ENCODE data around the gene MPO.

Gene MPO

DNA sequence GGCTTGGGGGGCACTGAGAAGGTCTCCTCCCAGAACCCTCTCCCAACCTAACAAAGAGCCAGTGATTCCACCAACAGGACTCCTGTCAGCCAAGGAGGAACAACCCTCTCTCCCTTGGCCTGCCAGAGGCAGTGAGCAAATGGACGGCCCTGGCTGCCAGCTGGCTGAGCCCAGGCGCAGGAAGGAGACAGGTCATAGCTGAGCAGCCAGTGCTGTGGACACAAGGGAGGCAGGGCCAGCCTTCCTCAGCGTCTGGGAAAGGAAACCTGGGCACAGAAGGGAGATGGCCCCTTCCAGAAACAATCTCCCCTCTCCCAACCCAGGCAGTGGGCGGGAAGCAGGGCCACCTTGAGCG is 2.1 kb downstream of the MPO start:
- no peak for DNase-seq

DNA sequence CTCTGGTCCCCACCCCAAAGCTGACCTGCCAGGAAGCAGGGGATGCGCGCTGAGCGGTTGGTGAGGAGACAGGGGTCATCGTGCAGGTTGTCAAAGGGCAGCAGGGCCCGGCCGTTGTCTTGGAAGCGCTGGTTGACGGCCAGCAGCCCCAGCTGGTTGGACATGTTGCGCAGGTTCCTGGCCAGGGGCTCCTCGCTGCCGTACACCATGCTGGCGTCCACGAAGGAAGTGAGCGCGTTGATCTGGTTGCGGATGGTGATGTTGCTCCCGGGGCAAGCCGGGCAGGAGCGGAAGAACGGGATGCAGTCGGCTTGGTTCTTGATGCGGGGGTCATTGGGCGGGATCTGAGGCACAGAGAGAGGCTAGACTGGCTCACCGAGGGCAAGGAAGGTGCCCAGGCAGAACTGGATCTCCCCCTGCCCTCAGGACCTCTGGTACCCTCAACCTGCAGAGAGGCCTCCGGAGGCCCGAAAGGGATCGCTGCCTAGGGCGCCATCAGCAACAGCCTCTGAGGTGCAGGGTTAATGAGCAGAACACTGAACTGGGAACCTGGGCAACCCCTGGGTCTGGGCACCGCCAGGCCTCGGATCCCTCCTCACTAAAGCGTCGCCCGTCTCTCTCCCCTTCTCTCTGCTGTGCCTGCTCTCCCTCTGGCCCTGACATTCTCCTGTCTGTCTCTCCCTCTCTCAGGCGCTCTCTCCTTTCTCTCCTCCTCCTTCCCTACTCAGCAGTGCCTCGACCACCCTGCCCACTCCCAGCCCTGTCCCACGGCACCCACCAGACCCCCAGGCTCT is 2.7 kb downstream of the MPO start:
- DNase-seq: no peak

DNA sequence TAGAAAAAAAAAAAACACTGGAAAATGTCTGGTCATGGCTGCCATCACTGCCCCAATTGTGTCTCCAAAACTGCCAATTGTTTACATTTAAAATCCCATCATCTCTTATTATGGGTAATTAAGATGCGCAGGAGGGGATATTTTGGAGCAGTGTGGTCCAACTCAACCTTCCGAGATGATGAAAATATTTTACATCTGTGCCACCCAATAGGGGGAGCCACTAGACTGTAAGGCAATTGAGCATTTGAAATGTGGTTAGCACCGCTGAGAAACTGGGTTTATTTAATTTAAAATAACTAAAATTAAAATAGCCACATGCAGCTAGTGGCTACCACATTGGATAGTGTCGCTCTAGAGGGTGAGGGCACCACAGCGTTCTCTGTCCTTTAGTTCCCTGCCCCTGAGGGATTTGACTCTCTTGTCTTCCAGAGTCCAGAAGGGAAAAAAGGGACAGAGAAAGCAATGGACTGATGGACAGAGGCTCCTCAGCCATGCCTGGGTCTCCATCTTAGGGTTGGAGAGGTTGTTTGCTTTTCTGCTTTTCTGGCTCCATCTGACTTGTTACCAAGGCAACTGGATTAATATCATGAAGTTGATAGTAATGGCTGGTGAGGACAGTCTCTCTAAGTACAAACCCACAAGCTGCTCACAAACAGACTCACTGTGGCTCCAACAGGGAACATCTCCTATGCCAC is 3.5 kb downstream of the MPO start:
- peak; percentile 67 for DNase-seq

- DNase-seq: no peak
These were observed 4.3 kb downstream of the MPO start for GRCh38 chr17:58276423-58276822.

GRCh38 chr17:58275417-58275816 is 5.3 kb downstream of the MPO start:
- no peak for DNase-seq

DNA sequence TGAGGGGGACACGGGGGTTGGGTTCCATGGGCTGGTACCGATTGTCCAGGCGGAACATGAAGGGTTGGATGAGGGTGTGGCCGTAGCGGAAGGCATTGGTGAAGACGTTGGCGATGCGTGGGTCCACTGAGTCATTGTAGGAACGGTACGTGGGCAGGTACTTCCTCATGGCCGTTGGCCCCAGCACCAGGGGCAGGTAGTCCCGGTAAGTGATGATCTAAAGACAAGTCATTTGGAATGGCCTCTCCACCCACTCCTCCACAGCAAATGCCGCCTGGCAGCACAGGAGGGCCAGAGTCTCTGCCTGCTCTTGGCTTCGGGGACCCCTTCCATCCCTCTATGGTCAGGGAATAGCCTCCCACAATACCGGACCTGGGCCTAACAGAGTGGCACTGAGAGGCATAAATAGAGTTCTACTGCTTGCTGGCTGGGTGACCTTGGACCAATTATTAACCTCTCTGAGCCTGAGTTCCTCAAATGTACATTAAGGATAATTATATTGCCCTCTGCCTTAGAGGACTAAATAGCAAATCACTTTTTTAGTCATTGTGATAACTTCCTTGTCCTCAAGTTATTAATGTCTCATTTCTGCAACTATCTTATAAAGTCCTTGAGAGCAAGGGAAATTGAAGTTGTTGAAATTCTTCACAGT is 7.2 kb downstream of the MPO start:
- no peak for DNase-seq

GRCh38 chr17:58272367-58273280 is 8.1 kb downstream of the MPO start:
- no peak for DNase-seq

GRCh38 chr17:58271216-58271931 is 9.4 kb downstream of the MPO start:
- DNase-seq: no peak

- no peak for DNase-seq
These were observed 10.1 kb downstream of the MPO start for GRCh38 chr17:58270476-58271215.

DNA sequence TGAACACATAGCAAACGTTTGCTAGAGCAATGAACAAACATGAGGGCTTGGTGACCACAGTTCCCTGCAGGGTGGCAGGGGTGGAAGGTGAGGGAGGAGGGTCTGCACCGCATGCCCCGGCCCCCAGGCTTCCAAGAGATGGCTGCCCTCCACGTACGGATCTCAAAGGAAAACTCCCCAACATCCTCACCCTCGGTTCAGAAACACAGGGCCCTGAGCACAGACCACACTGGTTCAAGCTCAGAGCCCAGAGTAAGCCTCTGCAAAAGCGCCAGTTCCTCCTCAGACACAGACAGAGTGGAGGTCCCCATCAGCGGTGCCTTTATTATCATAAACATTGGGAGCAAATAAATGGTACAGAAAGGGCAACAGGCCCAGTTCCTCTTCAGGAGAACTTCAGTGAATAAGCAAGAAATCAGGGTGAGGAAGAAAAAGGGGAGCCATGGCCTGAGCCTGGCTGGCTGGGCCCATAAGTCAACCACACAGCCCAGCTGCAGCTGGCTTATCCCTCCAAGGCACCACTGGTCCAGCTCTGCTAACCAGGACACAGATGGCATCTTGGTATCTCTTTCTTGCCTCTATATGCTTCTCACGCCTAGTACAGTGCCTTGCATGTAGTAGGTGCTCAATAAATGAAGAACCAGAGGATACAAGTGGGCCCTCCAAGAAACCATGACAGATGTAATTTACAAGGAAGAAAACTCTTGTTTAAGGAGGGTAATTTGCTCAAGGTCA is 11.0 kb downstream of the MPO start:
- no peak for DNase-seq

DNA sequence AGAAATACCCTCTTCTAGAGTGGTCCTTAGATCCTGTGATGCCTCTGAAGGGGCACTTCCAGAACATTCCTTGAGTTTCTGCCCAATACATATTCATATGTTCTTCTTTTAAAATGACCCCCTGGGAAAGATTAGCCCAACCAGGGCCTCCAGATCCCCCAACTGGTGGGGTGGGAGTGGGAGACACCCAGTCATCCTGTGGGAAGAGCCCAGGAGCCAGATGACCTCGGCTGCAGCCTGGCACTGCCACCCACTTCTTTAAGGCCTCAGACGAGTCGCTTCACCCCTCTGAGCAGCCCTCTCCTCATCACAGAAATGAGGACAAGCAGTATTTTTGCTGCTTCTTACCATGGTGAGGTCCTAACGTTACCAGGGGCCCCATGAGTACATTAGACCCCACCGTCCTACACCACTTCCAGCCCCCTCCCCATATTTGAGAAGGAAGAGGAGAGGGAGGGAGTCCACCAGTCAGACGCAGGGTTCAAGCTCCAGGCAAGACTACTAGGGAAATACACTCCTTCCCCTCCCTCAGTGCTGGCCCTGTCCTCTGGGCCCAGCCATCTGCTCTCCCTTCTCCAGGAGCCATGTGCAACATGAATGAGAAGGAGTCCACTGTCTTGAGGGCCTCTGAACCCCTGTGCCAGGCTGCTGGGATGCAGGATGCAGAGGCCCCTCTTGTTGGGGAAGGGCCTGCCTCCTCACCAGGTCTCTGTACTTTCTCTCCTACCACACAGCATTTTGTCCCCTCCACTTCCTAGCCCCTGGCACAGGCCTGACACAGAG is 11.8 kb downstream of the MPO start:
- DNase-seq: no peak

- DNase-seq: no peak
These were observed 12.4 kb downstream of the MPO start for GRCh38 chr17:58268326-58268725.

- no peak for DNase-seq
These were observed 13.1 kb downstream of the MPO start for GRCh38 chr17:58267347-58268324.

GRCh38 chr17:58265902-58266875 is 14.5 kb downstream of the MPO start:
- no peak for DNase-seq

DNA sequence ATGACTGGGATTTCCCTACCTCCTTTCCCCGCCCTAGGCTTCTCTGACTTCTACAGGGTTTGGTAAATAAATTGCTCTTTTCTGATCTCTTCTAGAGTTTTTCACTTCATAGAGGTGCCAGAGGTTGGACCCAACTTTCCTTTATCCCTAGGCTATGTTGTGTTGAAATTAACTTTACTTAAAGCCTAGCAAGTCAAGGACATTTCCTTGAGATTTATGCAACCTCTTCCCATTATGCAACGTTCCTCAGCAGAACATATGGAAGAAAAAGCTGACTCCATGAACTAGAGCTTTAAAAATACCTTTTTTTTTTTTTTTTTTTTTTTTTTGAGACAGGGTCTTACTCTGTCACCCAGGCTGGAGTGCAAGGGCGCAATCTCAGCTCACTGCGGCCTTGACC is 15.5 kb downstream of the MPO start:
- DNase-seq: no peak

GRCh38 chr17:58264407-58265103 is 16.2 kb downstream of the MPO start:
- DNase-seq: no peak

GRCh38 chr17:58263773-58264172 is 17.0 kb downstream of the MPO start:
- no peak for DNase-seq

Data from NCI-H82 (cell line).